Omental fat pad (tissue), 4 donors: Measurements from ENCODE around the gene CEACAM3. TPM values are rescaled to one million over a fixed set of nuclear protein-coding genes. Genes with fewer than 3 reads are reported as not detected.

ENCODE experiments used
- ATAC-seq: fragments of 150-250 bp; one replicate; pipeline ENCODE4 v1.9.1; 2016; ENCODE audit warnings: mild to moderate bottlenecking, moderate library complexity; ENCODE audit not compliant: low FRiP score
- DNase-seq: peaks from one replicate; pipeline ENCODE4 v3.0.0-alpha.2; 2019; ENCODE audit warnings: low spot score
- total RNA-seq, 4 donors: library from RNA; depleted of rRNA; stranded (reverse); fragments of >200 nt; gene quantifications; one replicate each; pipeline ENCODE4 v1.1.0, GENCODE V29; 2016
- TF ChIP-seq, protein P1 (sequence below), 3 donors: fragments of 450-650 bp; IDR thresholded peaks; one replicate each; pipeline ENCODE4 v1.5.1; 2016 to 2017; ENCODE audit warnings: antibody characterized with exemption in 3 of 3, mild to moderate bottlenecking in 3 of 3, moderate library complexity in 2 of 3

The CEACAM3 gene
- total RNA-seq, 4 donors from 2014 or later = 20.3 TPM; not detected in 3

DNA sequence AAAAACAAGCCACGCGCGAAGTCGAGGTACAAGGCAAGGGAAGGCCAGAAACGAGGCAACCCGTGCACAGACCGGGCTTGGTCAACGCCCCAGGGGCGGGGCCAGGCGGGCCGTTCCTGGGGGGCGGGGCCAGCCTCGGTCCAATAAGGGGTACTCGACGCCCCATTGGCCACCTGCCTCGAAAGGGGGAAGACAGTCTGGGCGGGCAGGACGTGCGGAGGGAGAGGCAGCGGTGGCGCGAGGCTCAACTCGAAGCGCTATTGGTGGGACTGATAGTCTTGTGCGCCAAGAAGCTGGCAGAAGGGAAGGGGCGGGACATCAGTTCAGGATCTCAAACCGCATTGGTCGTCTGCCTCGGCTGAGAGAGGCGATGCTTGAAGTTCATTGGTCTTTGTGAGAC lies 48.2 kb downstream of the CEACAM3 start, which contains the start of gene LYPD4:
LYPD4 (minus strand) TSS at position 83 of the 400 bp plus-strand sequence. CDS start 5,398 bp downstream, outside the sequence.
- ATAC-seq (no peak), DNase-seq (no peak)

DNA sequence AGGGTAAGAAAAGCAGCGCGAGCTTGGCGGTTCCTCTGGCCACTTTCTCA lies 48.4 kb downstream of the CEACAM3 start, which contains the start of gene DMRTC2:
DMRTC2 (plus strand) TSS at position 42 of the 50 bp plus-strand sequence. CDS start 2,387 bp downstream, outside the sequence.
- no peak for ATAC-seq
- TF ChIP-seq, protein P1, sequence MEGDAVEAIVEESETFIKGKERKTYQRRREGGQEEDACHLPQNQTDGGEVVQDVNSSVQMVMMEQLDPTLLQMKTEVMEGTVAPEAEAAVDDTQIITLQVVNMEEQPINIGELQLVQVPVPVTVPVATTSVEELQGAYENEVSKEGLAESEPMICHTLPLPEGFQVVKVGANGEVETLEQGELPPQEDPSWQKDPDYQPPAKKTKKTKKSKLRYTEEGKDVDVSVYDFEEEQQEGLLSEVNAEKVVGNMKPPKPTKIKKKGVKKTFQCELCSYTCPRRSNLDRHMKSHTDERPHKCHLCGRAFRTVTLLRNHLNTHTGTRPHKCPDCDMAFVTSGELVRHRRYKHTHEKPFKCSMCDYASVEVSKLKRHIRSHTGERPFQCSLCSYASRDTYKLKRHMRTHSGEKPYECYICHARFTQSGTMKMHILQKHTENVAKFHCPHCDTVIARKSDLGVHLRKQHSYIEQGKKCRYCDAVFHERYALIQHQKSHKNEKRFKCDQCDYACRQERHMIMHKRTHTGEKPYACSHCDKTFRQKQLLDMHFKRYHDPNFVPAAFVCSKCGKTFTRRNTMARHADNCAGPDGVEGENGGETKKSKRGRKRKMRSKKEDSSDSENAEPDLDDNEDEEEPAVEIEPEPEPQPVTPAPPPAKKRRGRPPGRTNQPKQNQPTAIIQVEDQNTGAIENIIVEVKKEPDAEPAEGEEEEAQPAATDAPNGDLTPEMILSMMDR (IDR thresholded peaks at IDR 0.05) = no peak
- DNase-seq = no peak

More for the DNA sequence above, 48.2 kb downstream of the CEACAM3 start, which contains the start of gene LYPD4:
- TF ChIP-seq, protein P1 (IDR thresholded peaks at IDR 0.05) = no peak

DNA sequence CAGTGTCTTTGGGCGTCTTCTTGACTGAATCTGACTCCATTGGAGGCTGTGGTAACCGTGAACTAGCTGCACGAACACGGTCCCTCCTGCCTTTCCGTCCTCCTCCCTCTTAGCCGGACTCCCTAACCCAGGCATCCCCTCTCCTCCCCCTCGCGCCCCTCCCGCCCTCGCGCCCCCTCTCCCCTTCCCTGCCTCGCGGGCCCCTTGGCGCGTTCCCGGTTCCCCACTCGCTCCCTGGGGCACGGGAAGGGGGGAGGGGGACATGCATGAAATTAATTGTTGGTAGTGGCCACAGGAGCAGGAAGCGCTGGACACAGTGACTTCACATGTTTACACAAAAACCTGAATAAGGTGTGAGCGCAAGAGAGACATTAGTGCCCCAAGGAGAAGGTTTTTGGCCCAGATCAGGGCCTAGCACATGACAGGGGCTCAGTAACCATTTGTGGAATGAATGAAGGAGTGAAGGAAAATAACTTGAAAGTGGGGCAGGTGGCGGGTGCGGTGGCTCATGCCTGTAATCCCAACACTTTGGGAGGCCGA lies 48.7 kb downstream of the CEACAM3 start:
- ATAC-seq = no peak
- TF ChIP-seq, protein P1 (IDR thresholded peaks at IDR 0.05) = no peak
- DNase-seq = no peak

DNA sequence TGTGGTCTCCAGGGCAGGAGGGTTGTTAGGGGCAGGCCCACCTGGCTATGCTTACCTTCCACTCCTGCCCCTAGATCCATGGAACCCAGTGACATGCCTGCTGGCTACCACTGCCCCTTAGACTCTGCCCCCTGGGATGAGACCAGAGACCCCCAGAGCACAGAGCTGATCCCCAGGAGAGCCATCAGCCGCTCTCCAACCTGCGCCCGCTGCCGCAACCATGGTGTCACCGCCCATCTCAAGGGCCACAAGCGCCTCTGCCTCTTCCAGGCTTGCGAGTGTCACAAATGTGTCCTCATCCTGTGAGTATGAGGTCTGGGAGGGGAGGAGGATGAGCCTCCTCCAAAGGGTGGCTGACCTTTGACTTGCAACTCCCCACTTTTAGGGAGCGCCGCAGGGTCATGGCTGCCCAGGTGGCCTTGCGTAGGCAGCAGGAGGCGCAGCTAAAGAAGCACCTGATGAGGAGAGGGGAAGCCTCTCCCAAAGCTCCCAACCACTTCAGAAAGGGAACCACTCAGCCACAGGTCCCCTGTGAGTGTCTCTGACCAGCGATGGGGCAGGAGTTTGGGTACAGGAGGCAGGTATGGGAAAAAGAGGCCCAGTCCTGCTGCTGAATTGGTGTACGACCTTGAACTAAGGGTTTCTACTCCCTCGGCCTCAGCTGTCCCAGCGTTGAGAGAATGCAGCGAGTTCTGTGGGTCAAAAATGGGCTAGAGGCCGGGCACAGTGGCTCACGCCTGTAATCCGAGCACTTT lies 51.1 kb downstream of the CEACAM3 start:
- TF ChIP-seq, protein P1 (IDR thresholded peaks at IDR 0.05) = no peak
- ATAC-seq (no peak), DNase-seq (no peak)

DNA sequence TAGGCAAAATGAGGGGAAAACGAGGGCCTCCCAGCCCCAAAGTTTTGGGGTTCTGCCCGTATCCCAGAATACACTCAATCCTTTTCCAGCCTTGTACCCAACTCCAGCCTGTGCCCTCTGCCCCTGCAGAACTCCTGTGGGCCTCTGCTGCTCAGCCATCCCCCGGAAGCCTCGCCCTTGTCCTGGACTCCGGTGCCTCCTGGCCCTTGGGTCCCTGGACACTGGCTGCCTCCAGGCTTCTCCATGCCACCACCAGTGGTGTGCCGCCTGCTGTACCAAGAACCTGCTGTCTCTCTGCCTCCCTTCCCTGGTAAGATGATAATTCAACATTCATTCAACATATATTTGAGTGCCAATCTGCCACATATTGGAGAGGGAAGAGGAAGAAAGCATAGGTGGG lies 52.3 kb downstream of the CEACAM3 start:
- TF ChIP-seq, protein P1 (IDR thresholded peaks at IDR 0.05) = no peak
- DNase-seq (no peak), ATAC-seq (no peak)

DNA sequence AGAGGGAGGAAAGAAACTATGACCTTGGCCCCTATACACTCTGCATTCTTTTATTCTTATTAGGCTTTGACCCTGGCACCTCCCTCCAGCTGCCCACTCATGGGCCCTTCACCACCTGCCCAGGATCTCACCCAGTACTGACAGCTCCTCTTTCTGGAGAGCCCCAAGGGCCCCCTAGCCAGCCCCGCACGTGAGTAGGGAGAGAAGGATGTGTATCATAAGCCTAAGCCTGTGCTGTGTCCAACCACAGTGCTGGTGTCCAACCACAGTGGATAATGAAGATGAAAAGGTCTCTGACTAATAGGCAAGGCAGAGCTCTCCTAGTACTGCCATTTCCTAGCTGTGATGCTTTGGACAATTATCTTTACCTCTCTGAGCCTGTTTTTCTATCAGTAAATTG lies 52.7 kb downstream of the CEACAM3 start:
- TF ChIP-seq, protein P1 (IDR thresholded peaks at IDR 0.05) = no peak
- DNase-seq (no peak), ATAC-seq (no peak)

DNA sequence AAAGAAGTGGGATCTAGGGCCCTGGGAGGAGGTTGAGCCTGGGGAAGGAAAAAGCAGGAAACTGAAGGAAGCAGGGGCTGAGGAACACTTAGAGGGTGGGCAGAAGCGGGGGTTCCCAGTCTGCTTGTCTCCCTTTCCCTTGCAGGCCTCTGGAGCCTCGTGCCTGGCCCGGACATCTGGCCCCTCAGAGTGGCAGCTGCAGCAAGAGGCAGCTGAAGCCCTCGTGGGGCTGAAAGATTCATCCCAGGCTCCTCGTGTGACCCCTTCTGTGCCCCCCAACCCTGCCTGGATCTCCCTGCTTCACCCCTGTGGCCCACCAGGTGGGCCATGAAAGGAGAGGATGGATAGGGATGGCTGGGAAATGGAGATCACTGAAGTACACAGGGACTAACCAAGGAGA lies 54.0 kb downstream of the CEACAM3 start:
- TF ChIP-seq, protein P1 (IDR thresholded peaks at IDR 0.05) = no peak
- ATAC-seq = no peak
- DNase-seq = no peak
